HepG2 (cell line): Measurements from ENCODE around the gene EPB41L1. TPM values are rescaled to one million over a fixed set of nuclear protein-coding genes. Genes with fewer than 3 reads are reported as not detected.

Experiments used
- ETV6 ChIP-seq: sonication (generic); formaldehyde crosslinking; conservative IDR thresholded peaks from 2 replicates; pipeline ENCODE4 v1.4.0; 2020; ENCODE audit warnings: missing genetic modification reagents
- HDAC1 ChIP-seq: sonication (generic); formaldehyde crosslinking; IDR thresholded peaks from 2 replicates; pipeline ENCODE4 v1.5.1; 2020; ENCODE audit warnings: mild to moderate bottlenecking, missing genetic modification reagents
- NR3C1 ChIP-seq: sonication (generic); formaldehyde crosslinking; IDR thresholded peaks from 2 replicates; pipeline ENCODE4 v1.4.0; 2020; ENCODE audit warnings: missing genetic modification reagents
- STAT5B ChIP-seq: sonication (generic); formaldehyde crosslinking; IDR thresholded peaks from 2 replicates; pipeline ENCODE4 v1.4.0; 2020; ENCODE audit warnings: missing genetic modification reagents
- TOE1 ChIP-seq: sonication (generic); formaldehyde crosslinking; IDR thresholded peaks from 2 replicates; pipeline ENCODE4 v1.4.0; 2020; ENCODE audit warnings: mild to moderate bottlenecking, missing genetic modification reagents
- ZNF788 ChIP-seq: sonication (generic); formaldehyde crosslinking; IDR thresholded peaks from 2 replicates; pipeline ENCODE4 v1.5.0; 2020; ENCODE audit warnings: mild to moderate bottlenecking, missing genetic modification reagents, borderline replicate concordance
- polyA plus RNA-seq, 8 experiments: library from polyadenylated mRNA; depleted of rRNA in 3 of 8; stranded (reverse) in 7 of 8; unstranded in 1 of 8; fragments of >200 nt; fragmentation: Illumina TruSeq in 4 of 8; extraction: Trizol in 4 of 8; gene quantifications; 2 replicates each; pipeline versions ENCODE4 v1.2.1 to v1.2.3, GENCODE V29; 2011 to 2016; ENCODE audit warnings: low read depth in 4 of 8, missing spikeins in 1 of 8, mixed read lengths in 1 of 8; ENCODE audit not compliant: insufficient read depth in 1 of 8
- total RNA-seq, 5 experiments: library from RNA; depleted of rRNA; stranded (reverse); fragments of >200 nt; fragmentation: Illumina TruSeq; extraction: Trizol; gene quantifications; 2 replicates each; pipeline ENCODE4 v1.2.3, GENCODE V29; 2016; ENCODE audit warnings: low read depth in 1 of 5
- TF ChIP-seq, protein P1 (sequence below): sonication (generic); formaldehyde crosslinking; IDR thresholded peaks from 2 replicates; pipeline ENCODE4 v1.8.1; 2023; ENCODE audit warnings: missing genetic modification reagents, inconsistent platforms, borderline replicate concordance
- TF ChIP-seq, protein P2 (sequence below): sonication (generic); formaldehyde crosslinking; IDR thresholded peaks from one replicate; pipeline ENCODE4 v1.5.1; 2020; ENCODE audit warnings: mild to moderate bottlenecking, missing genetic modification reagents; ENCODE audit errors: not compliant biosample characterization
- TF ChIP-seq, protein P3 (sequence below): sonication (generic); formaldehyde crosslinking; IDR thresholded peaks from 2 replicates; pipeline ENCODE4 v1.4.0; 2020; ENCODE audit warnings: mild to moderate bottlenecking, low read depth, missing genetic modification reagents
- TF ChIP-seq, protein P4 (sequence below): IDR thresholded peaks from 2 replicates; pipeline ENCODE4 v1.6.1; 2016
- TF ChIP-seq, protein P5 (sequence below): sonication (generic); formaldehyde crosslinking; IDR thresholded peaks from 2 replicates; pipeline ENCODE4 v1.4.0; 2020; ENCODE audit warnings: missing genetic modification reagents
- TF ChIP-seq, protein P6 (sequence below): sonication (generic); formaldehyde crosslinking; IDR thresholded peaks from 2 replicates; pipeline ENCODE4 v1.8.0; 2022; ENCODE audit warnings: mild to moderate bottlenecking, missing genetic modification reagents, moderate library complexity

The EPB41L1 gene
- total and polyA plus RNA-seq, 2 of the 13 experiments (the other 11 are each of a cell fraction or from before 2014, with no cell fraction given) = 16.7 to 39.0 TPM

DNA sequence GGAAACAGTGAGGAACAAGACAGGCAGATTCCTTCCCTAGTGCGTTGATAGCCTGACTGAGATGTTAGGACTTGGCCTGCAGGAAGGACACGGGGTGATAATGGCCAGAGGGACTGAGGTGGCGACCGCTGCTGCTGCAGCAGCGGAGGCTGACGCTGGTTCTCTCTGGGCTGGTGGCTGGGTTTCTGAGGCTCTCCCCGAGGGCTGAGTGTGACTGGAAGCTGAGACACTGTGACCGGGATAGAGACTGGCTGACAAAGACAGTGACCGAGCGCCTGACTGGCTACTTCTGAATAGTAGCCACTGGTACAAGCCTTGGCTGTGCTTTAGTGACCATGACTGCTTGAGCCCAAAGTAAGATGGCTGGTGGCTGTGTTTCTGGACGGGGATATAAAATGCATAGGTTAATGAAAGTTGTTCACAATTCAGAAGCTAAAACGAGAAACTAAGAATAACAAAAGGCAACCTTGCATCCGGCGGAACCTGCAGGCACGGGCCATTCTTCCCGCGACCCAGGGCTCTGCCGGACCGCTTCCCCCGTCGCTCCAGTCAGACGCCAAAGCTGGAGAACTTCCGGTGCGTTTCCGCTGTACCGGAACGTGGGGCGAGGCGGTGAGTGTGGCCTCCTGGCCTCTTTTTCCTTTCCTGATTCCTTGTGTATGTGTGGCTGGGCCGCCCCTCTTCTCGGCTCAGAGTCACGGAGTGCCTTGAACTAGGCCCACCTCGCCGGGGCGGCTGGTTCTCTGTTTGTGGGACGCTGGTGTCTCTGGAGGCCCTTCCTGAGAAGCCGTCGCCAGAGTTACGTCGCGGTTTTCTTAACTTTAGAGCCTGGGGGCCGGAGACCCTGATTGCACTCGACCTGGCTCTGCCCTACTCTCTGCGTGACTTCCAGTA, 81.6 kb downstream of the EPB41L1 start, which contains the start of gene AAR2 (continued):
- TF ChIP-seq, protein P1, sequence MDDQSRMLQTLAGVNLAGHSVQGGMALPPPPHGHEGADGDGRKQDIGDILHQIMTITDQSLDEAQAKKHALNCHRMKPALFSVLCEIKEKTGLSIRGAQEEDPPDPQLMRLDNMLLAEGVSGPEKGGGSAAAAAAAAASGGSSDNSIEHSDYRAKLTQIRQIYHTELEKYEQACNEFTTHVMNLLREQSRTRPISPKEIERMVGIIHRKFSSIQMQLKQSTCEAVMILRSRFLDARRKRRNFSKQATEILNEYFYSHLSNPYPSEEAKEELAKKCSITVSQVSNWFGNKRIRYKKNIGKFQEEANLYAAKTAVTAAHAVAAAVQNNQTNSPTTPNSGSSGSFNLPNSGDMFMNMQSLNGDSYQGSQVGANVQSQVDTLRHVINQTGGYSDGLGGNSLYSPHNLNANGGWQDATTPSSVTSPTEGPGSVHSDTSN (CRISPR knock-in tag) = no peak
- TF ChIP-seq, protein P2, sequence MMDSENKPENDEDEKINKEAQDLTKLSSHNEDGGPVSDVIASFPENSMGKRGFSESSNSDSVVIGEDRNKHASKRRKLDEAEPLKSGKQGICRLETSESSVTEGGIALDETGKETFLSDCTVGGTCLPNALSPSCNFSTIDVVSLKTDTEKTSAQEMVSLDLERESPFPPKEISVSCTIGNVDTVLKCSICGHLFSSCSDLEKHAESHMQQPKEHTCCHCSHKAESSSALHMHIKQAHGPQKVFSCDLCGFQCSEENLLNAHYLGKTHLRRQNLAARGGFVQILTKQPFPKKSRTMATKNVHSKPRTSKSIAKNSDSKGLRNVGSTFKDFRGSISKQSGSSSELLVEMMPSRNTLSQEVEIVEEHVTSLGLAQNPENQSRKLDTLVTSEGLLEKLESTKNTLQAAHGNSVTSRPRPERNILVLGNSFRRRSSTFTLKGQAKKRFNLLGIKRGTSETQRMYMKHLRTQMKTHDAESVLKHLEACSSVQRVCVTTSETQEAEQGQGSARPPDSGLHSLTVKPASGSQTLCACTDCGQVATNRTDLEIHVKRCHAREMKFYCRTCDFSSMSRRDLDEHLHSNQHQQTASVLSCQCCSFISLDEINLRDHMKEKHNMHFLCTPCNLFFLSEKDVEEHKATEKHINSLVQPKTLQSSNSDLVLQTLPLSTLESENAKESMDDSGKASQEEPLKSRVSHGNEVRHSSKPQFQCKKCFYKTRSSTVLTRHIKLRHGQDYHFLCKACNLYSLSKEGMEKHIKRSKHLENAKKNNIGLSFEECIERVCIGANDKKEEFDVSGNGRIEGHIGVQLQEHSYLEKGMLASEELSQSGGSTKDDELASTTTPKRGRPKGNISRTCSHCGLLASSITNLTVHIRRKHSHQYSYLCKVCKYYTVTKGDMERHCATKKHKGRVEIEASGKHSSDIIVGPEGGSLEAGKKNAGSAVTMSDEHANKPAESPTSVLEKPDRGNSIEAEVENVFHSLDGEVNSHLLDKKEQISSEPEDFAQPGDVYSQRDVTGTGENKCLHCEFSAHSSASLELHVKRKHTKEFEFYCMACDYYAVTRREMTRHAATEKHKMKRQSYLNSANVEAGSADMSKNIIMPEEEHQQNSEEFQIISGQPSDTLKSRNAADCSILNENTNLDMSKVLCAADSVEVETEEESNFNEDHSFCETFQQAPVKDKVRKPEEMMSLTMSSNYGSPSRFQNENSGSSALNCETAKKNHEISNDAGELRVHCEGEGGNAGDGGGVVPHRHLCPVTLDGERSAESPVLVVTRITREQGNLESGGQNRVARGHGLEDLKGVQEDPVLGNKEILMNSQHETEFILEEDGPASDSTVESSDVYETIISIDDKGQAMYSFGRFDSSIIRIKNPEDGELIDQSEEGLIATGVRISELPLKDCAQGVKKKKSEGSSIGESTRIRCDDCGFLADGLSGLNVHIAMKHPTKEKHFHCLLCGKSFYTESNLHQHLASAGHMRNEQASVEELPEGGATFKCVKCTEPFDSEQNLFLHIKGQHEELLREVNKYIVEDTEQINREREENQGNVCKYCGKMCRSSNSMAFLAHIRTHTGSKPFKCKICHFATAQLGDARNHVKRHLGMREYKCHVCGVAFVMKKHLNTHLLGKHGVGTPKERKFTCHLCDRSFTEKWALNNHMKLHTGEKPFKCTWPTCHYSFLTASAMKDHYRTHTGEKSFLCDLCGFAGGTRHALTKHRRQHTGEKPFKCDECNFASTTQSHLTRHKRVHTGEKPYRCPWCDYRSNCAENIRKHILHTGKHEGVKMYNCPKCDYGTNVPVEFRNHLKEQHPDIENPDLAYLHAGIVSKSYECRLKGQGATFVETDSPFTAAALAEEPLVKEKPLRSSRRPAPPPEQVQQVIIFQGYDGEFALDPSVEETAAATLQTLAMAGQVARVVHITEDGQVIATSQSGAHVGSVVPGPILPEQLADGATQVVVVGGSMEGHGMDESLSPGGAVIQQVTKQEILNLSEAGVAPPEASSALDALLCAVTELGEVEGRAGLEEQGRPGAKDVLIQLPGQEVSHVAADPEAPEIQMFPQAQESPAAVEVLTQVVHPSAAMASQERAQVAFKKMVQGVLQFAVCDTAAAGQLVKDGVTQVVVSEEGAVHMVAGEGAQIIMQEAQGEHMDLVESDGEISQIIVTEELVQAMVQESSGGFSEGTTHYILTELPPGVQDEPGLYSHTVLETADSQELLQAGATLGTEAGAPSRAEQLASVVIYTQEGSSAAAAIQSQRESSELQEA = peak; percentile 94
- peak; percentile 95 for TF ChIP-seq ETV6 (CRISPR knock-in tag)
- TF ChIP-seq ZNF788 (CRISPR knock-in tag) = peak; percentile 99
- TF ChIP-seq, protein P3, sequence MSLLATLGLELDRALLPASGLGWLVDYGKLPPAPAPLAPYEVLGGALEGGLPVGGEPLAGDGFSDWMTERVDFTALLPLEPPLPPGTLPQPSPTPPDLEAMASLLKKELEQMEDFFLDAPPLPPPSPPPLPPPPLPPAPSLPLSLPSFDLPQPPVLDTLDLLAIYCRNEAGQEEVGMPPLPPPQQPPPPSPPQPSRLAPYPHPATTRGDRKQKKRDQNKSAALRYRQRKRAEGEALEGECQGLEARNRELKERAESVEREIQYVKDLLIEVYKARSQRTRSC (CRISPR knock-in tag) = no peak
- peak; percentile 94 for TF ChIP-seq STAT5B (CRISPR knock-in tag)
- TF ChIP-seq, protein P4, sequence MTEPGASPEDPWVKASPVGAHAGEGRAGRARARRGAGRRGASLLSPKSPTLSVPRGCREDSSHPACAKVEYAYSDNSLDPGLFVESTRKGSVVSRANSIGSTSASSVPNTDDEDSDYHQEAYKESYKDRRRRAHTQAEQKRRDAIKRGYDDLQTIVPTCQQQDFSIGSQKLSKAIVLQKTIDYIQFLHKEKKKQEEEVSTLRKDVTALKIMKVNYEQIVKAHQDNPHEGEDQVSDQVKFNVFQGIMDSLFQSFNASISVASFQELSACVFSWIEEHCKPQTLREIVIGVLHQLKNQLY (CRISPR knock-in tag) = peak; percentile 68
- peak; percentile 88; the same call in 1 of the 2 replicates for TF ChIP-seq TOE1
- TF ChIP-seq, protein P5, sequence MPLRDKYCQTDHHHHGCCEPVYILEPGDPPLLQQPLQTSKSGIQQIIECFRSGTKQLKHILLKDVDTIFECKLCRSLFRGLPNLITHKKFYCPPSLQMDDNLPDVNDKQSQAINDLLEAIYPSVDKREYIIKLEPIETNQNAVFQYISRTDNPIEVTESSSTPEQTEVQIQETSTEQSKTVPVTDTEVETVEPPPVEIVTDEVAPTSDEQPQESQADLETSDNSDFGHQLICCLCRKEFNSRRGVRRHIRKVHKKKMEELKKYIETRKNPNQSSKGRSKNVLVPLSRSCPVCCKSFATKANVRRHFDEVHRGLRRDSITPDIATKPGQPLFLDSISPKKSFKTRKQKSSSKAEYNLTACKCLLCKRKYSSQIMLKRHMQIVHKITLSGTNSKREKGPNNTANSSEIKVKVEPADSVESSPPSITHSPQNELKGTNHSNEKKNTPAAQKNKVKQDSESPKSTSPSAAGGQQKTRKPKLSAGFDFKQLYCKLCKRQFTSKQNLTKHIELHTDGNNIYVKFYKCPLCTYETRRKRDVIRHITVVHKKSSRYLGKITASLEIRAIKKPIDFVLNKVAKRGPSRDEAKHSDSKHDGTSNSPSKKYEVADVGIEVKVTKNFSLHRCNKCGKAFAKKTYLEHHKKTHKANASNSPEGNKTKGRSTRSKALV (CRISPR knock-in tag) = no peak
- TF ChIP-seq HDAC1 = peak; percentile 99
- TF ChIP-seq, protein P6, sequence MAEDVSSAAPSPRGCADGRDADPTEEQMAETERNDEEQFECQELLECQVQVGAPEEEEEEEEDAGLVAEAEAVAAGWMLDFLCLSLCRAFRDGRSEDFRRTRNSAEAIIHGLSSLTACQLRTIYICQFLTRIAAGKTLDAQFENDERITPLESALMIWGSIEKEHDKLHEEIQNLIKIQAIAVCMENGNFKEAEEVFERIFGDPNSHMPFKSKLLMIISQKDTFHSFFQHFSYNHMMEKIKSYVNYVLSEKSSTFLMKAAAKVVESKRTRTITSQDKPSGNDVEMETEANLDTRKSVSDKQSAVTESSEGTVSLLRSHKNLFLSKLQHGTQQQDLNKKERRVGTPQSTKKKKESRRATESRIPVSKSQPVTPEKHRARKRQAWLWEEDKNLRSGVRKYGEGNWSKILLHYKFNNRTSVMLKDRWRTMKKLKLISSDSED (CRISPR knock-in tag) = no peak
- 0 out of 2 replicates have a peak, but pooled peaks have one; percentile 49 for TF ChIP-seq NR3C1
